DOHH2 (cell line): ENCODE measurements around the gene NEGR1.

Experiments
- CTCF ChIP-seq: fragments of 200-600 bp; sonication (generic); IDR thresholded peaks from one replicate; pipeline ENCODE4 v1.5.1; 2014; ENCODE audit warnings: antibody characterized with exemption, mild to moderate bottlenecking, low read depth, low read length; ENCODE audit not compliant: poor library complexity, severe bottlenecking
- EZH2phosphoT487 ChIP-seq: fragments of 200-600 bp; sonication (generic); IDR thresholded peaks from 2 replicates; pipeline ENCODE4 v1.6.1; 2017; ENCODE audit warnings: borderline replicate concordance, mild to moderate bottlenecking, antibody characterized with exemption, low read length, moderate library complexity, mixed read lengths

- TF ChIP-seq CTCF (no peak), EZH2phosphoT487 (no peak)
Observed at GRCh38 chr1:71649608-71650007, 632.7 kb downstream of the NEGR1 start.
